Panc1 (cell line): ENCODE measurements around the gene GPC6. TPM values are rescaled to one million over a fixed set of nuclear protein-coding genes. Genes with fewer than 3 reads are reported as not detected.

ENCODE experiments used
- ATAC-seq: fragments of 200-7000 bp; cut with Tn5 transposase; 2 replicates; pipeline ENCODE4 v1.9.1; 2020; ENCODE audit warnings: mild to moderate bottlenecking, moderate library complexity
- BruUV-seq: library from RNA; stranded (reverse); fragments of 400-500 nt; replicated peaks from 2 replicates; lab custom pipeline; 2021; lab: Mats Ljungman, UMichigan
- CTCF ChIA-PET: fragments of 300-600 bp; sonication (Branson Sonifier 250); formaldehyde crosslinking; loops from one replicate; lab custom pipeline; 2022; ENCODE audit warnings: antibody characterized with exemption; lab: Charles Lee
- POLR2A ChIA-PET: fragments of 300-600 bp; sonication (Branson Sonifier 250); formaldehyde crosslinking; loops from one replicate; lab custom pipeline; 2022; ENCODE audit warnings: antibody characterized with exemption; lab: Charles Lee
- DNase-seq: peaks from one replicate; pipeline ENCODE4 v3.0.0-alpha.2; 2010; ENCODE audit warnings: low read depth, low spot score
- H3K27ac ChIP-seq: 2 replicates; pipeline ENCODE4 v1.5.1; 2011; ENCODE audit warnings: mild to moderate bottlenecking, low read length, inconsistent platforms
- H3K27me3 ChIP-seq: fragments of 200-500 bp; sonication (Bioruptor generic); 2 replicates; pipeline ENCODE4 v1.6.0; 2014; ENCODE audit warnings: low read length, inconsistent platforms; ENCODE audit not compliant: control insufficient read depth, insufficient read depth
- H3K36me3 ChIP-seq: fragments of 200-500 bp; sonication (Bioruptor generic); 2 replicates; pipeline ENCODE4 v1.5.1; 2014; ENCODE audit warnings: inconsistent platforms, mild to moderate bottlenecking, low read length, moderate library complexity; ENCODE audit not compliant: control insufficient read depth, insufficient read depth
- H3K4me1 ChIP-seq: 2 replicates; pipeline ENCODE4 v1.5.1; 2011; ENCODE audit warnings: inconsistent platforms, mild to moderate bottlenecking, low read length, moderate library complexity; ENCODE audit not compliant: control insufficient read depth, insufficient read depth
- H3K4me3 ChIP-seq, 2 experiments: 2 replicates each; pipeline ENCODE4 v1.5.1; 2011 to 2012; ENCODE audit warnings: low read depth in 2 of 2, low read length in 2 of 2, mild to moderate bottlenecking in 2 of 2, inconsistent platforms in 1 of 2, moderate library complexity in 1 of 2
- H3K9me3 ChIP-seq: fragments of 200-500 bp; sonication (Bioruptor generic); 2 replicates; pipeline ENCODE4 v1.5.1; 2014; ENCODE audit warnings: low read depth, mild to moderate bottlenecking, inconsistent platforms, low read length, moderate library complexity; ENCODE audit not compliant: control insufficient read depth, insufficient read depth
- CTCF ChIP-seq: fragments of 450-650 bp; IDR thresholded peaks from 2 replicates; pipeline ENCODE4 v1.5.1; 2017; ENCODE audit warnings: mild to moderate bottlenecking
- POLR2AphosphoS5 ChIP-seq: IDR thresholded peaks from 2 replicates; pipeline ENCODE4 v1.6.1; 2012; ENCODE audit warnings: mild to moderate bottlenecking, low read depth, low read length, moderate library complexity
- REST ChIP-seq, 2 experiments: IDR thresholded peaks; 2 replicates each; pipeline ENCODE4 v1.6.1; 2011 to 2012; ENCODE audit warnings: low read depth in 2 of 2, control low read depth in 1 of 2, low read length in 1 of 2, mild to moderate bottlenecking in 1 of 2, moderate library complexity in 1 of 2; ENCODE audit not compliant: insufficient read depth in 1 of 2
- SIN3A ChIP-seq: IDR thresholded peaks from 2 replicates; pipeline ENCODE4 v1.6.1; 2012; ENCODE audit warnings: low read depth, mild to moderate bottlenecking, low read length, moderate library complexity, borderline replicate concordance; ENCODE audit not compliant: insufficient read depth
- TCF7L2 ChIP-seq: IDR thresholded peaks from 2 replicates; pipeline ENCODE4 v1.6.1; 2011; ENCODE audit warnings: mild to moderate bottlenecking, low read depth, low read length, inconsistent platforms
- in situ Hi-C: cut with HindIII; loops from 2 replicates; pipeline ENCODE4 v1.10.0; 2016; ENCODE audit warnings: low sequenced_read_pairs, low pct_unique_long_range_greater_than_20kb
- intact Hi-C: fragments of 100-400 bp; cut with micrococcal nuclease; formaldehyde crosslinking; loops from one replicate; pipeline ENCODE4 v1.10.0; 2022; ENCODE audit not compliant: unreplicated experiment
- total RNA-seq: library from RNA; stranded (reverse); gene quantifications from one replicate; pipeline ENCODE4 v1.2.1, GENCODE V29; 2021; ENCODE audit not compliant: unreplicated experiment

Gene GPC6
- total RNA-seq, 1 experiment from 2014 or later, result 4.8 TPM

- Histone ChIP-seq H3K9me3 (no peaks in the 10 kb centered on the region), H3K27ac (no peak overlapping the region), H3K27me3 (no peaks in the 10 kb centered on the region), H3K36me3 (no peaks in the 10 kb centered on the region), H3K4me1 (no peaks in the 10 kb centered on the region), H3K4me3 (no peak overlapping the region)
- in situ Hi-C loops, result no loop called here
- TF ChIP-seq REST (IDR thresholded peaks at IDR 0.05; ENCODE audit: insufficient read depth in 1 of 2, low read depth in 2 of 2, low read length in 1 of 2) (no peak), TCF7L2 (no peak), POLR2AphosphoS5 (no peak), SIN3A (no peak)
- intact Hi-C loops, result no loop called here
- ATAC-seq (no peak), DNase-seq (no peak)
- no TSS peak for BruUV-seq
- CTCF ChIA-PET, result no interaction called here
- POLR2A ChIA-PET, result no interaction called here
Measured at GRCh38 chr13:93875547-93875946, 648.9 kb downstream of the GPC6 start.

GRCh38 chr13:93876236-93876635 lies 649.6 kb downstream of the GPC6 start:
- CTCF ChIA-PET, result no interaction called here
- DNase-seq (no peak), ATAC-seq (no peak)
- Histone ChIP-seq H3K27ac (no peak overlapping the region), H3K27me3 (no peaks in the 10 kb centered on the region), H3K4me1 (no peaks in the 10 kb centered on the region), H3K9me3 (no peaks in the 10 kb centered on the region), H3K4me3 (no peak overlapping the region), H3K36me3 (no peaks in the 10 kb centered on the region)
- in situ Hi-C loops (no loop called here), intact Hi-C loops (no loop called here)
- no TSS peak for BruUV-seq
- POLR2A ChIA-PET, result no interaction called here
- no peak for TF ChIP-seq TCF7L2
- no peak for TF ChIP-seq CTCF

- CTCF ChIA-PET, result no interaction called here
- DNase-seq, result no peak
Measured at GRCh38 chr13:93878675-93879074, 652.1 kb downstream of the GPC6 start.

More at GRCh38 chr13:93878675-93879074, 652.1 kb downstream of the GPC6 start:
- H3K36me3 ChIP-seq, result no peaks in the 10 kb centered on the region
- no peak for TF ChIP-seq POLR2AphosphoS5
- TF ChIP-seq REST (IDR thresholded peaks at IDR 0.05; ENCODE audit: insufficient read depth in 1 of 2, low read depth in 2 of 2, low read length in 1 of 2), result no peak
- TF ChIP-seq TCF7L2, result no peak
- TF ChIP-seq SIN3A, result no peak
- POLR2A ChIA-PET, result no interaction called here
- no peak overlapping the region for H3K4me3 ChIP-seq
- no peaks in the 10 kb centered on the region for H3K9me3 ChIP-seq
- H3K27me3 ChIP-seq, result no peaks in the 10 kb centered on the region
- BruUV-seq, result no TSS peak
- in situ Hi-C loops, result no loop called here
- intact Hi-C loops, result no loop called here
- no peak overlapping the region for H3K27ac ChIP-seq
- H3K4me1 ChIP-seq, result no peaks in the 10 kb centered on the region
- ATAC-seq, result no peak
